HG03025 (cell line): ENCODE data around the gene BIRC5.

ENCODE experiments used
- ATAC-seq: cut with Tn5 transposase; IDR thresholded peaks from one replicate; pipeline ENCODE4 v1.9.1; 2021; ENCODE audit warnings: mild to moderate bottlenecking, moderate library complexity; ENCODE audit not compliant: unreplicated experiment, low FRiP score

The BIRC5 gene

GRCh38 chr17:78182504-78182903 lies 31.5 kb upstream of the BIRC5 start:
- ATAC-seq = no peak

- ATAC-seq = no peak
Observed at GRCh38 chr17:78183916-78184315, 30.1 kb upstream of the BIRC5 start.

- ATAC-seq = no peak
Observed at GRCh38 chr17:78184351-78184750, 29.7 kb upstream of the BIRC5 start.

- no peak for ATAC-seq
Observed at GRCh38 chr17:78184868-78185267, 29.2 kb upstream of the BIRC5 start.

GRCh38 chr17:78185981-78186691 lies 27.9 kb upstream of the BIRC5 start:
- ATAC-seq = no peak

- ATAC-seq = peak; percentile 81
Observed at GRCh38 chr17:78186692-78187595, 27.1 kb upstream of the BIRC5 start, which contains the start of the genes AFMID and TK1. Gene AFMID, plus strand, starts transcription at chr17:78187362. Its CDS starts 9 bp downstream, at chr17:78187371. Gene TK1, minus strand, starts transcription at chr17:78187052. Its CDS starts 58 bp downstream, at chr17:78186994.

- no peak for ATAC-seq
Observed at GRCh38 chr17:78196716-78197115, 17.3 kb upstream of the BIRC5 start.

- no peak for ATAC-seq
Observed at GRCh38 chr17:78197147-78197832, 16.8 kb upstream of the BIRC5 start.

- ATAC-seq = no peak
Observed at GRCh38 chr17:78200451-78200850, 13.6 kb upstream of the BIRC5 start.

- no peak for ATAC-seq
Observed at GRCh38 chr17:78202666-78203065, 11.4 kb upstream of the BIRC5 start.

GRCh38 chr17:78204387-78205123 lies 9.5 kb upstream of the BIRC5 start:
- ATAC-seq = no peak

GRCh38 chr17:78205124-78205775 lies 8.8 kb upstream of the BIRC5 start:
- ATAC-seq = no peak

GRCh38 chr17:78206298-78206697 lies 7.8 kb upstream of the BIRC5 start:
- no peak for ATAC-seq

- no peak for ATAC-seq
Observed at GRCh38 chr17:78208486-78208885, 5.6 kb upstream of the BIRC5 start.

- ATAC-seq = no peak
Observed at GRCh38 chr17:78210111-78210510, 3.9 kb upstream of the BIRC5 start.

- ATAC-seq = no peak
Observed at GRCh38 chr17:78211032-78211431, 3.0 kb upstream of the BIRC5 start.

GRCh38 chr17:78214706-78215061 lies 631 bp downstream of the BIRC5 start:
- ATAC-seq = no peak

- no peak for ATAC-seq
Observed at GRCh38 chr17:78219396-78220150, 5.5 kb downstream of the BIRC5 start.

GRCh38 chr17:78223061-78223460 lies 9.0 kb downstream of the BIRC5 start:
- ATAC-seq = no peak
